HepG2 (cell line): Measurements from ENCODE around the gene NIP7. TPM values are rescaled to one million over a fixed set of nuclear protein-coding genes. Genes with fewer than 3 reads are reported as not detected.

Experiments used
- AGO2 ChIP-seq: fragments of 200-400 bp; formaldehyde crosslinking; optimal IDR thresholded peaks from 2 replicates; pipeline ENCODE3; 2017; ENCODE audit warnings: mild to moderate bottlenecking, low read depth, low read length, moderate library complexity
- AKAP8 ChIP-seq: sonication (generic); formaldehyde crosslinking; IDR thresholded peaks from 2 replicates; pipeline ENCODE4 v1.5.1; 2020; ENCODE audit warnings: mild to moderate bottlenecking, missing genetic modification reagents
- FOSL2 ChIP-seq: sonication (generic); formaldehyde crosslinking; IDR thresholded peaks from 2 replicates; pipeline ENCODE4 v1.4.0; 2020; ENCODE audit warnings: missing genetic modification reagents
- FOXP1 ChIP-seq, 2 experiments: fragments of 450-650 bp in 1 of 2; IDR thresholded peaks; 2 replicates each; pipeline ENCODE4 v1.6.1; 2017 to 2018; ENCODE audit warnings: antibody characterized with exemption in 1 of 2
- FOXP4 ChIP-seq: sonication (generic); formaldehyde crosslinking; IDR thresholded peaks from 2 replicates; pipeline ENCODE4 v1.4.0; 2020; ENCODE audit warnings: missing genetic modification reagents
- GATAD2A ChIP-seq: IDR thresholded peaks from 2 replicates; pipeline ENCODE4 v1.6.1; 2016
- HNF4G ChIP-seq, 2 experiments: sonication (generic) in 1 of 2; formaldehyde crosslinking in 1 of 2; IDR thresholded peaks; 2 replicates each; pipeline versions ENCODE4 v1.4.0 to v1.6.1; 2011 to 2020; ENCODE audit warnings: borderline replicate concordance in 2 of 2, low read depth in 2 of 2, mild to moderate bottlenecking in 2 of 2, low read length in 1 of 2, missing genetic modification reagents in 1 of 2, moderate library complexity in 1 of 2
- HOXA9 ChIP-seq: sonication (generic); formaldehyde crosslinking; IDR thresholded peaks from 2 replicates; pipeline ENCODE4 v1.8.1; 2022; ENCODE audit warnings: missing genetic modification reagents, mild to moderate bottlenecking, moderate library complexity, borderline replicate concordance
- KLF6 ChIP-seq: IDR thresholded peaks from 2 replicates; pipeline ENCODE4 v1.8.0; 2016; ENCODE audit warnings: missing biosample characterization, missing genetic modification reagents
- MAF1 ChIP-seq: sonication (generic); formaldehyde crosslinking; IDR thresholded peaks from 2 replicates; pipeline ENCODE4 v1.5.0; 2020; ENCODE audit warnings: missing genetic modification reagents, borderline replicate concordance
- MAFK ChIP-seq, 2 experiments: IDR thresholded peaks in 1 of 2; conservative IDR thresholded peaks in 1 of 2; 2 replicates each; pipeline ENCODE4 v1.6.1; 2011; ENCODE audit warnings: improper control_type of control experiment in 2 of 2, low read length in 2 of 2
- MYC ChIP-seq: sonication (generic); formaldehyde crosslinking; IDR thresholded peaks from 2 replicates; pipeline ENCODE4 v1.9.0; 2021; ENCODE audit warnings: missing genetic modification reagents, borderline replicate concordance
- NFE2L2 ChIP-seq: fragments of 150-350 bp; IDR thresholded peaks from 2 replicates; pipeline ENCODE4 v1.6.1; 2014; ENCODE audit warnings: low read length
- NFKBIZ ChIP-seq: IDR thresholded peaks from 2 replicates; pipeline ENCODE4 v1.6.1; 2018; ENCODE audit warnings: missing genetic modification reagents, missing compliant biosample characterization
- PRMT3 ChIP-seq: sonication (generic); formaldehyde crosslinking; IDR thresholded peaks from 2 replicates; pipeline ENCODE4 v1.8.1; 2022; ENCODE audit warnings: low read depth, mild to moderate bottlenecking, moderate library complexity, missing genetic modification reagents, borderline replicate concordance
- RFXANK ChIP-seq: IDR thresholded peaks from 2 replicates; pipeline ENCODE4 v1.6.1; 2016
- SIN3B ChIP-seq: fragments of 150-350 bp; IDR thresholded peaks from 2 replicates; pipeline ENCODE4 v1.6.1; 2014; ENCODE audit warnings: low read length
- SMARCC2 ChIP-seq: fragments of 450-650 bp; IDR thresholded peaks from 2 replicates; pipeline ENCODE4 v1.6.1; 2017; ENCODE audit warnings: antibody characterized with exemption, mild to moderate bottlenecking
- TBP ChIP-seq: sonication (generic); formaldehyde crosslinking; IDR thresholded peaks from 2 replicates; pipeline ENCODE4 v1.5.0; 2020; ENCODE audit warnings: missing genetic modification reagents
- YEATS2 ChIP-seq: sonication (generic); formaldehyde crosslinking; IDR thresholded peaks from 2 replicates; pipeline ENCODE4 v1.4.0; 2020; ENCODE audit warnings: missing genetic modification reagents, borderline replicate concordance
- ZBTB1 ChIP-seq: sonication (generic); formaldehyde crosslinking; IDR thresholded peaks from 2 replicates; pipeline ENCODE4 v1.4.0; 2020; ENCODE audit warnings: missing genetic modification reagents, borderline replicate concordance
- ZBTB14 ChIP-seq: sonication (generic); formaldehyde crosslinking; IDR thresholded peaks from 2 replicates; pipeline ENCODE4 v1.4.0; 2020; ENCODE audit warnings: missing genetic modification reagents
- ZFP82 ChIP-seq: sonication (generic); formaldehyde crosslinking; IDR thresholded peaks from 2 replicates; pipeline ENCODE4 v1.5.1; 2020; ENCODE audit warnings: mild to moderate bottlenecking, missing genetic modification reagents, borderline replicate concordance
- ZNF619 ChIP-seq: sonication (generic); formaldehyde crosslinking; IDR thresholded peaks from 2 replicates; pipeline ENCODE4 v1.4.0; 2020; ENCODE audit warnings: mild to moderate bottlenecking, missing genetic modification reagents
- ZNF678 ChIP-seq: sonication (generic); formaldehyde crosslinking; IDR thresholded peaks from 2 replicates; pipeline ENCODE4 v1.4.0; 2020; ENCODE audit warnings: mild to moderate bottlenecking, missing genetic modification reagents
- ZSCAN29 ChIP-seq: sonication (generic); formaldehyde crosslinking; conservative IDR thresholded peaks from 2 replicates; pipeline ENCODE4 v1.4.0; 2020; ENCODE audit warnings: mild to moderate bottlenecking, missing genetic modification reagents
- polyA plus RNA-seq, 8 experiments: library from polyadenylated mRNA; depleted of rRNA in 3 of 8; stranded (reverse) in 7 of 8; unstranded in 1 of 8; fragments of >200 nt; fragmentation: Illumina TruSeq in 4 of 8; extraction: Trizol in 4 of 8; gene quantifications; 2 replicates each; pipeline versions ENCODE4 v1.2.1 to v1.2.3, GENCODE V29; 2011 to 2016; ENCODE audit warnings: low read depth in 4 of 8, missing spikeins in 1 of 8, mixed read lengths in 1 of 8; ENCODE audit not compliant: insufficient read depth in 1 of 8
- total RNA-seq, 5 experiments: library from RNA; depleted of rRNA; stranded (reverse); fragments of >200 nt; fragmentation: Illumina TruSeq; extraction: Trizol; gene quantifications; 2 replicates each; pipeline ENCODE4 v1.2.3, GENCODE V29; 2016; ENCODE audit warnings: low read depth in 1 of 5
- TF ChIP-seq, protein P1 (sequence below): sonication (generic); formaldehyde crosslinking; IDR thresholded peaks from 2 replicates; pipeline ENCODE4 v1.4.0; 2020; ENCODE audit warnings: mild to moderate bottlenecking, missing genetic modification reagents
- TF ChIP-seq, protein P2 (sequence below): IDR thresholded peaks from 2 replicates; pipeline ENCODE4 v1.6.1; 2016; ENCODE audit warnings: low read depth

NIP7 gene
- total and polyA plus RNA-seq, 2 of the 13 experiments (the other 11 are each of a cell fraction or from before 2014, with no cell fraction given), result 15.3 to 114 TPM

DNA sequence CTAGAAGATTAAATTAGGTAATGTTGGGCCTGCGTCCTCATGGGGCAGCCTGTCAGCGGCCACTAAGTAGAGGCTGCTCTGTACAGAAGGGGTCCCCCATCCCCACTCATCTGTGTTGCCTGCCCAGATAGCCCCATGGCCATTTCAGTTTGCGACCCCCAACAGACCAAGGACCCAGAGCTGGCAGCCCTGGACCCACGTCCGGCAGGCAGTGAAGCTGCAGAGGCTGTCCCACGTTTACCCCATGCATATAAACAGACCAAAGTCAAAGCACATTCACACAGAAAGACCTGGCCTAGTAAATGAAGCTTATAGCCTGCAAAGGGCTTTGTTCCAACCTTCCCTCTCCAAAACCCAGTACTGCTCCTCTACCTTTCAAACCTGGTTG, 13.8 kb upstream of the NIP7 start (continued):
- TF ChIP-seq HNF4G (IDR thresholded peaks at IDR 0.05; ENCODE audit: borderline replicate concordance, low read depth, low read length) (no peak), HNF4G (CRISPR knock-in tag; IDR thresholded peaks at IDR 0.05; ENCODE audit: borderline replicate concordance, low read depth) (no peak), FOXP4 (CRISPR knock-in tag) (no peak), FOSL2 (CRISPR knock-in tag) (no peak), TBP (CRISPR knock-in tag) (no peak), YEATS2 (CRISPR knock-in tag) (no peak), ZFP82 (CRISPR knock-in tag) (no peak), MAF1 (no peak), GATAD2A (CRISPR knock-in tag) (no peak), NFE2L2 (no peak), SIN3B (no peak), PRMT3 (CRISPR knock-in tag) (no peak), ZBTB14 (CRISPR knock-in tag) (no peak), NFKBIZ (no peak), MYC (CRISPR knock-in tag) (peak; percentile 28; the same call in 1 of the 2 replicates), ZNF678 (CRISPR knock-in tag) (no peak), AGO2 (peak; percentile 92), ZBTB1 (no peak), KLF6 (CRISPR knock-in tag) (no peak), ZSCAN29 (CRISPR knock-in tag) (no peak), MAFK (conservative IDR thresholded peaks at IDR 0.05 in 1 of 2, IDR thresholded peaks at IDR 0.05 in 1 of 2; ENCODE audit: low read length in 2 of 2) (no peak), SMARCC2 (no peak), RFXANK (CRISPR knock-in tag) (no peak), FOXP1 (IDR thresholded peaks at IDR 0.05) (no peak), FOXP1 (CRISPR knock-in tag; IDR thresholded peaks at IDR 0.05) (no peak), AKAP8 (CRISPR knock-in tag) (no peak), HOXA9 (CRISPR knock-in tag) (no peak), ZNF619 (no peak)
- TF ChIP-seq, protein P1, sequence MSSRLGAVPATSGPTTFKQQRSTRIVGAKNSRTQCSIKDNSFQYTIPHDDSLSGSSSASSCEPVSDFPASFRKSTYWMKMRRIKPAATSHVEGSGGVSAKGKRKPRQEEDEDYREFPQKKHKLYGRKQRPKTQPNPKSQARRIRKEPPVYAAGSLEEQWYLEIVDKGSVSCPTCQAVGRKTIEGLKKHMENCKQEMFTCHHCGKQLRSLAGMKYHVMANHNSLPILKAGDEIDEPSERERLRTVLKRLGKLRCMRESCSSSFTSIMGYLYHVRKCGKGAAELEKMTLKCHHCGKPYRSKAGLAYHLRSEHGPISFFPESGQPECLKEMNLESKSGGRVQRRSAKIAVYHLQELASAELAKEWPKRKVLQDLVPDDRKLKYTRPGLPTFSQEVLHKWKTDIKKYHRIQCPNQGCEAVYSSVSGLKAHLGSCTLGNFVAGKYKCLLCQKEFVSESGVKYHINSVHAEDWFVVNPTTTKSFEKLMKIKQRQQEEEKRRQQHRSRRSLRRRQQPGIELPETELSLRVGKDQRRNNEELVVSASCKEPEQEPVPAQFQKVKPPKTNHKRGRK (CRISPR knock-in tag), result no peak
- TF ChIP-seq, protein P2, sequence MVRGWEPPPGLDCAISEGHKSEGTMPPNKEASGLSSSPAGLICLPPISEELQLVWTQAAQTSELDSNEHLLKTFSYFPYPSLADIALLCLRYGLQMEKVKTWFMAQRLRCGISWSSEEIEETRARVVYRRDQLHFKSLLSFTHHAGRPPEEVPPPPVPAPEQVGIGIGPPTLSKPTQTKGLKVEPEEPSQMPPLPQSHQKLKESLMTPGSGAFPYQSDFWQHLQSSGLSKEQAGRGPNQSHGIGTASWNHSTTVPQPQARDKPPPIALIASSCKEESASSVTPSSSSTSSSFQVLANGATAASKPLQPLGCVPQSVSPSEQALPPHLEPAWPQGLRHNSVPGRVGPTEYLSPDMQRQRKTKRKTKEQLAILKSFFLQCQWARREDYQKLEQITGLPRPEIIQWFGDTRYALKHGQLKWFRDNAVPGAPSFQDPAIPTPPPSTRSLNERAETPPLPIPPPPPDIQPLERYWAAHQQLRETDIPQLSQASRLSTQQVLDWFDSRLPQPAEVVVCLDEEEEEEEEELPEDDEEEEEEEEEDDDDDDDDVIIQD (CRISPR knock-in tag), result no peak
